ENCODE data around the gene CUBN. TPM values are rescaled to one million over a fixed set of nuclear protein-coding genes. Genes with fewer than 3 reads are reported as not detected.

The CUBN gene
- total and polyA plus RNA-seq, 9 of the 15 experiments (the other 6 are each of a cell fraction or from before 2014, with no cell fraction given): 0.04 to 0.33 (median 0.09) TPM

DNA sequence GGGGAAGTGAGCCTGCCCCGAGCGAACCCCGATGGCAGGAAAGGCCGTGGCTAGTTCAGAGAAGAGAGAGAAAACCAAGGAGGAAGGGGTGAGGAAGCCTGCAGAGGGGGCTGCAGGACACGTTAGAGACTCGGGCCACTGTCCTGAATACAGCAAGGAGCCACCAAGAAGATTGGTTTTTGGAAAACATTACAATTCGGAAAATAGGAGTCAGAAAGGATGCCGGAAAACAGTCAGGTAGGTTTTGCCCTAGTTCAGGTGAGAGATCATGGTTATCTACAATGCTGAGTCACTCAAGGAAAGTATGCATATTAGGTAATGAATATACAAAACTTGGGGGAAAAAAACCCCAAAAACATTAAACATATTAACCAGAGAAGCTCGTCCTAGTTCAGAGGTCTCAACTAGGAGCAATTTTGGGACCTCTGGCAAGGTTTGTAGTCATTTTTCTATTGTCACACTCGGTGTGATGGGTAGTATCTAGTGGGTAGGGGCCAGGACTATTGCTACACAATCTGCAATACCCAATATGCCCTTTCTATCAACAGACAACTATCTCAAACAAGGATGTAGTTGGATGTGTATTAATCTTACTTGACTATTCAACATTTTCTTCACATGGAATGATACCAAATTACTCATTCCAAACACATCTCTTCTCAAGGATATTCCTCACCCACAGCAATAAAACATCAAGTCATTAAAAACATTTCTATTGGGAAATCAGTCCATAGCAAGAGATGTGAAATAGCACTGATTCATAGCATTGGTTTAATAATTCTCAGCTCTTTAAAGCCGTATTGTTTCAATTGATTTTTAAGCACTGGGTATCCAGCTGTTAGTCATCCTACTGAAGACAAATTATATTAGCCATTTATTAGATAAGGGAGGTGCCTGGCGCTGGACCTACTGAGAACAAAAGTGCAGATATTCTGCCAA lies 238.0 kb downstream of the CUBN start (continued):
- TF ChIP-seq, protein P1, sequence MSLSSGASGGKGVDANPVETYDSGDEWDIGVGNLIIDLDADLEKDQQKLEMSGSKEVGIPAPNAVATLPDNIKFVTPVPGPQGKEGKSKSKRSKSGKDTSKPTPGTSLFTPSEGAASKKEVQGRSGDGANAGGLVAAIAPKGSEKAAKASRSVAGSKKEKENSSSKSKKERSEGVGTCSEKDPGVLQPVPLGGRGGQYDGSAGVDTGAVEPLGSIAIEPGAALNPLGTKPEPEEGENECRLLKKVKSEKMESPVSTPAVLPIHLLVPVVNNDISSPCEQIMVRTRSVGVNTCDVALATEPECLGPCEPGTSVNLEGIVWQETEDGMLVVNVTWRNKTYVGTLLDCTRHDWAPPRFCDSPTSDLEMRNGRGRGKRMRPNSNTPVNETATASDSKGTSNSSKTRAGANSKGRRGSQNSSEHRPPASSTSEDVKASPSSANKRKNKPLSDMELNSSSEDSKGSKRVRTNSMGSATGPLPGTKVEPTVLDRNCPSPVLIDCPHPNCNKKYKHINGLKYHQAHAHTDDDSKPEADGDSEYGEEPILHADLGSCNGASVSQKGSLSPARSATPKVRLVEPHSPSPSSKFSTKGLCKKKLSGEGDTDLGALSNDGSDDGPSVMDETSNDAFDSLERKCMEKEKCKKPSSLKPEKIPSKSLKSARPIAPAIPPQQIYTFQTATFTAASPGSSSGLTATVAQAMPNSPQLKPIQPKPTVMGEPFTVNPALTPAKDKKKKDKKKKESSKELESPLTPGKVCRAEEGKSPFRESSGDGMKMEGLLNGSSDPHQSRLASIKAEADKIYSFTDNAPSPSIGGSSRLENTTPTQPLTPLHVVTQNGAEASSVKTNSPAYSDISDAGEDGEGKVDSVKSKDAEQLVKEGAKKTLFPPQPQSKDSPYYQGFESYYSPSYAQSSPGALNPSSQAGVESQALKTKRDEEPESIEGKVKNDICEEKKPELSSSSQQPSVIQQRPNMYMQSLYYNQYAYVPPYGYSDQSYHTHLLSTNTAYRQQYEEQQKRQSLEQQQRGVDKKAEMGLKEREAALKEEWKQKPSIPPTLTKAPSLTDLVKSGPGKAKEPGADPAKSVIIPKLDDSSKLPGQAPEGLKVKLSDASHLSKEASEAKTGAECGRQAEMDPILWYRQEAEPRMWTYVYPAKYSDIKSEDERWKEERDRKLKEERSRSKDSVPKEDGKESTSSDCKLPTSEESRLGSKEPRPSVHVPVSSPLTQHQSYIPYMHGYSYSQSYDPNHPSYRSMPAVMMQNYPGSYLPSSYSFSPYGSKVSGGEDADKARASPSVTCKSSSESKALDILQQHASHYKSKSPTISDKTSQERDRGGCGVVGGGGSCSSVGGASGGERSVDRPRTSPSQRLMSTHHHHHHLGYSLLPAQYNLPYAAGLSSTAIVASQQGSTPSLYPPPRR (CRISPR knock-in tag; IDR thresholded peaks at IDR 0.05; ENCODE audit: borderline replicate concordance): no peak
- TF ChIP-seq E2F3 (CRISPR knock-in tag; IDR thresholded peaks at IDR 0.05): no peak
- no peak for TF ChIP-seq SRSF9 (IDR thresholded peaks at IDR 0.05; ENCODE audit: borderline replicate concordance, low read depth, low read length)
- TF ChIP-seq BRD9 (IDR thresholded peaks at IDR 0.05; ENCODE audit: low read depth, partially characterized antibody): peak; percentile 91
- TF ChIP-seq, protein P2, sequence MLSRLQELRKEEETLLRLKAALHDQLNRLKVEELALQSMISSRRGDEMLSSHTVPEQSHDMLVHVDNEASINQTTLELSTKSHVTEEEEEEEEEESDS (CRISPR knock-in tag; IDR thresholded peaks at IDR 0.05): peak; percentile 92
- TF ChIP-seq ZSCAN32 (CRISPR knock-in tag; IDR thresholded peaks at IDR 0.05): peak; percentile 70
- no peak for TF ChIP-seq ELF2 (CRISPR knock-in tag; IDR thresholded peaks at IDR 0.05)
- TF ChIP-seq ZNF217 (CRISPR knock-in tag; IDR thresholded peaks at IDR 0.05): no peak
- TF ChIP-seq XRCC5 (IDR thresholded peaks at IDR 0.05; ENCODE audit: low read depth, low read length): no peak
- TF ChIP-seq, protein P3, sequence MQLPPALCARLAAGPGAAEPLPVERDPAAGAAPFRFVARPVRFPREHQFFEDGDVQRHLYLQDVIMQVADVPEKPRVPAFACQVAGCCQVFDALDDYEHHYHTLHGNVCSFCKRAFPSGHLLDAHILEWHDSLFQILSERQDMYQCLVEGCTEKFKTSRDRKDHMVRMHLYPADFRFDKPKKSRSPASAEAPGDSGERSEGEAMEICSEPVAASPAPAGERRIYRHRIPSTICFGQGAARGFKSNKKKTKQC (CRISPR knock-in tag; IDR thresholded peaks at IDR 0.05): no peak
- peak; percentile 100 for TF ChIP-seq GTF2E2 (tag; IDR thresholded peaks at IDR 0.05)
- peak; percentile 66; the same call in 1 of the 2 replicates for TF ChIP-seq ELF1 (tag; IDR thresholded peaks at IDR 0.05)
- no peak for TF ChIP-seq GATAD2A (IDR thresholded peaks at IDR 0.05)
- TF ChIP-seq ASH1L (IDR thresholded peaks at IDR 0.05; ENCODE audit: borderline replicate concordance, low read depth, partially characterized antibody): peak; percentile 64
- TF ChIP-seq, protein P4, sequence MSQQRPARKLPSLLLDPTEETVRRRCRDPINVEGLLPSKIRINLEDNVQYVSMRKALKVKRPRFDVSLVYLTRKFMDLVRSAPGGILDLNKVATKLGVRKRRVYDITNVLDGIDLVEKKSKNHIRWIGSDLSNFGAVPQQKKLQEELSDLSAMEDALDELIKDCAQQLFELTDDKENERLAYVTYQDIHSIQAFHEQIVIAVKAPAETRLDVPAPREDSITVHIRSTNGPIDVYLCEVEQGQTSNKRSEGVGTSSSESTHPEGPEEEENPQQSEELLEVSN (IDR thresholded peaks at IDR 0.05; ENCODE audit: borderline replicate concordance in 1 of 2, extremely low read depth in 1 of 2, insufficient read depth in 1 of 2, insufficient read length in 1 of 2, low read depth in 1 of 2, low read length in 1 of 2, poor library complexity in 1 of 2, severe bottlenecking in 1 of 2): no peak
- TF ChIP-seq, protein P5, sequence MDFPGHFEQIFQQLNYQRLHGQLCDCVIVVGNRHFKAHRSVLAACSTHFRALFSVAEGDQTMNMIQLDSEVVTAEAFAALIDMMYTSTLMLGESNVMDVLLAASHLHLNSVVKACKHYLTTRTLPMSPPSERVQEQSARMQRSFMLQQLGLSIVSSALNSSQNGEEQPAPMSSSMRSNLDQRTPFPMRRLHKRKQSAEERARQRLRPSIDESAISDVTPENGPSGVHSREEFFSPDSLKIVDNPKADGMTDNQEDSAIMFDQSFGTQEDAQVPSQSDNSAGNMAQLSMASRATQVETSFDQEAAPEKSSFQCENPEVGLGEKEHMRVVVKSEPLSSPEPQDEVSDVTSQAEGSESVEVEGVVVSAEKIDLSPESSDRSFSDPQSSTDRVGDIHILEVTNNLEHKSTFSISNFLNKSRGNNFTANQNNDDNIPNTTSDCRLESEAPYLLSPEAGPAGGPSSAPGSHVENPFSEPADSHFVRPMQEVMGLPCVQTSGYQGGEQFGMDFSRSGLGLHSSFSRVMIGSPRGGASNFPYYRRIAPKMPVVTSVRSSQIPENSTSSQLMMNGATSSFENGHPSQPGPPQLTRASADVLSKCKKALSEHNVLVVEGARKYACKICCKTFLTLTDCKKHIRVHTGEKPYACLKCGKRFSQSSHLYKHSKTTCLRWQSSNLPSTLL (IDR thresholded peaks at IDR 0.05): no peak
- TF ChIP-seq ZNF224 (CRISPR knock-in tag; IDR thresholded peaks at IDR 0.05): no peak
- TF ChIP-seq GABPB2 (CRISPR knock-in tag; conservative IDR thresholded peaks at IDR 0.05): no peak
- TF ChIP-seq FUS (optimal IDR thresholded peaks at IDR 0.05; ENCODE audit: low read depth, low read length): peak; percentile 97

All from K562 (cell line).